Transverse colon (tissue), 4 donors: ENCODE data around the gene CLDN9.

Experiments used
- CTCF ChIP-seq, 5 experiments: fragments of 200-600 bp in 3 of 5; fragments of 450-650 bp in 2 of 5; sonication (generic) in 3 of 5; IDR thresholded peaks; 1 replicate in 2 of 5; 2 replicates in 3 of 5; pipeline ENCODE4 v1.5.1; 2016 to 2017; ENCODE audit warnings: antibody characterized with exemption in 5 of 5, inconsistent platforms in 3 of 5, mild to moderate bottlenecking in 2 of 5, moderate library complexity in 1 of 5
- POLR2A ChIP-seq: fragments of 450-650 bp; IDR thresholded peaks from one replicate; pipeline ENCODE4 v1.6.1; 2016; ENCODE audit warnings: antibody characterized with exemption, mild to moderate bottlenecking, moderate library complexity
- POLR2AphosphoS5 ChIP-seq, 3 donors: sonication (generic); formaldehyde crosslinking; IDR thresholded peaks; one replicate each; pipeline ENCODE4 v1.6.1; 2016; ENCODE audit warnings: antibody characterized with exemption in 3 of 3

- TF ChIP-seq CTCF (IDR thresholded peaks at IDR 0.05) (no peak), POLR2A (no peak), POLR2AphosphoS5 (IDR thresholded peaks at IDR 0.05) (no peak)
Measured at GRCh38 chr16:2975161-2975795, 37.4 kb upstream of the CLDN9 start.
